ENCODE data around the gene MTERF1.

Gene MTERF1

DNA sequence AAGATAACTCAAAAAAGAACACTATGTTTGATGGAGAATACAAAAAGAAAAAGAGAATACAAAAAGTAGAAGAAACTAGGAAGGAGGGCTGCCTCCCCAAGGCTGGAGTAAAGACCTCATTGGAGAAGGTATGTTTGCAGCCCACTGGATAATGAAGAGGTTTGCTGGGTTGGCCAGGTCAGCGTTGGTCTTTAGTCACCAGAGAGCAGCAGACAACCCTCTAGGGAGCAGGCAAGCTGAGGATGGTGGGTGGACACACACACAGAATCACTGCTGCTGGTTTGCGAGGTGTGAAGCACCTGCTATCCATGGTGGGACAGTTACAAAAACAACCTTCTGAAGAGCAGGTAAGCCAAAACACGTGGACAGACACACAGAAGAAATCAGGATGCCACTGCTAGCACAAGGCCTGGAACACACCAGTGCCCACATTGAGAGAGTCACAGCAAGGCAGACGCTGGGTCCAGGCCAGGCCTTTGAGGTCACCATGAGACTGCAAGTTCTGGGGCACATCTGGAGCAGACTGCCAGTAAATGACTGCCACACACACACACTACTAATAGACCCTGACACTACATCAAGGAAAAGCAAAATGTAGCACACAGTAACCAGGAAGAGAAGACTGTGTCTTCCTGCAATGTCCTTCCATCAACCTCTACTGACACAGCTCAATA, 43.0 kb downstream of the MTERF1 start:
- in situ Hi-C loops (cut with MboI; ENCODE audit: low sequenced_read_pairs) = loop anchor here (25.0 kb wide), 1 partner anchor 600 kb away; the partner anchor contains the start of gene GATAD1

GRCh38 chr7:91835826-91836368, 44.6 kb downstream of the MTERF1 start:
- in situ Hi-C loops (cut with MboI; ENCODE audit: low sequenced_read_pairs) = loop anchor here (25.0 kb wide), 1 partner anchor 601 kb away; the partner anchor contains the start of gene GATAD1

DNA sequence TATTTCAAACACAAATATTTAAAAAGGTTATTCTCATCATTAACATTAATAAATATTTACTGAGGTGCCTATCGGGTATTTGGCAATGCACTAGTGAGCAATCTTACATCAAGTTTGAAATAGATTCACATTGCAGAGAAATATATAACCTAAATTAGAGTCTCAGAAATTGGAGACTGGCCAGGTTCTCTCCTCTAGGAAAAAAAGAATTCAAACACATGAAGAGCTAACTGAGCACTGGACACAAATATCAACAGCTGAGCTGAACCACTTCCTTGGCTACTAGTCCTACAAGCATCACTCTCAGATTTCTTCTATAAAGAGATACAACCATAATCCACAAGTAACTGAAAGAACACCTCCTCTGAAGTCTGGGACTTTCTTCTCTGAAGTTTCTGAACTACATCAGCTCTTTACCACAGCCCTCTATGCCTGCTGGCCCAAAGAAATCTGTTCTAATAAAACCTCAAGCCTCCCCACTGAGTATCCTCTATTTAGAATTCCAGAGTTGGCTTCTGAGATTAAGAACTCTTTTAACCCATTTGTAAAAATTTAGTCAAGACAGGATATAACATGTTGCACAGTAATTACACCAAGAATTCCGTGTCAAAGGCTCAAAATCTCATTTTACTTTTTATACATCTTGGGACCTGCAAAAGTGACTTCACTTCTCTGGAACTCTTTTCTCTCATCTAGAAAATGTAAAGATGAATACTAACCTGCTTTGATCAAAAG, 45.2 kb downstream of the MTERF1 start:
- in situ Hi-C loops (cut with MboI; ENCODE audit: low sequenced_read_pairs) = loop anchor here (25.0 kb wide), 1 partner anchor 602 kb away; the partner anchor contains the start of gene GATAD1

GRCh38 chr7:91832493-91833045, 47.9 kb downstream of the MTERF1 start:
- in situ Hi-C loops (cut with MboI; ENCODE audit: low sequenced_read_pairs) = loop anchor here (25.0 kb wide), 1 partner anchor 605 kb away; the partner anchor contains the start of gene GATAD1

DNA sequence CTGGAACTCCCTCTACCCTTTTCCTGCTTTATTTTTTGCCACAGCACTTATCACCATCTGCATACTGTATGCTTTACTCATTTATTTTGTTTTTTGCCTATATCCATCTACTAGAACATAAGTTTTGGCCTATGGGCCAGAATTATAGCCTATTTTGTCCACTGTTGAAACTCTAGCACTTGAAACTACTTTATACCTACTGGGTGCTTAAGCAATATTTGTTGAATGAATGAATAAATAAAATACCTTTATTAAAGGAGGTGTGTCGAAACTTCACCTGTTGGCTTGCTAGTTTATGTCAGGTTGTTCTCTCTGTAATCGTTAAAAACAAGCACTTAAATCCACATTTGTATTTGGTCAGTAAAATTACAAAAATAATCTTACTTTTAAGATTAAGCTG, 53.3 kb downstream of the MTERF1 start:
- in situ Hi-C loops (cut with MboI; ENCODE audit: low sequenced_read_pairs) = loop anchor here (25.0 kb wide), 1 partner anchor 610 kb away; the partner anchor contains the start of gene GATAD1

- in situ Hi-C loops (cut with MboI; ENCODE audit: low sequenced_read_pairs) = loop anchor here (25.0 kb wide), 1 partner anchor 611 kb away; the partner anchor contains the start of gene GATAD1
Observed at GRCh38 chr7:91826377-91826776, 54.1 kb downstream of the MTERF1 start.

DNA sequence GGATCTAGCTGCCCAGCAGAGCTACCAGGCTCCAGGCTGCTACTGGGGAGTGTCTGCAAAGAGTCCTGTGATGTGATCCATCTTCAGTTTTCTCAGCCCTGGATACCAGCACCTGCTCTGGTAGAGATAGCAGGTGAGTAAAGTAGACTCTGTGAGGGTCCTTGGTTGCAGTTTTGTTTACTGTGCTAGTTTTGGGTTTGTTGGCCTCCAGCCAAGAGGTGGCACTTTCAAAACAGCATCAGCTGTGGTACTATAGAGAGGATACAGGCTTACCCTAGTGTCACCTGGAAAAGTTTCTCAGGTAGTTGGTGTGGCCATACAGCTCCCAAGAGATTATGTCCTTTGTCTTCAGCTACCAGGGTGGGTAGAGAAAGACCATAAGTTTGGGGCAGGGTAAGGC, 56.3 kb downstream of the MTERF1 start:
- in situ Hi-C loops (cut with MboI; ENCODE audit: low sequenced_read_pairs) = no loop called here
